DOHH2 (cell line): Measurements from ENCODE around the gene ZSCAN30.
"Not testable (repeated sequence)": the region's sequence is repeated elsewhere in the genome, so short reads cannot be mapped to it uniquely, and the experiment has no call there.

Source experiments
- H3F3A ChIP-seq: fragments of 200-600 bp; sonication (generic), shearing (Covaris generic); 2 replicates; pipeline ENCODE4 v1.6.0; 2016; ENCODE audit warnings: antibody characterized with exemption, mild to moderate bottlenecking; ENCODE audit not compliant: control insufficient read depth, insufficient read depth
- H3K27ac ChIP-seq: fragments of 200-600 bp; sonication (generic); 2 replicates; pipeline ENCODE4 v1.5.1; 2014; ENCODE audit warnings: low read depth, mild to moderate bottlenecking, low read length, moderate library complexity
- H3K27me3 ChIP-seq: fragments of 200-600 bp; sonication (generic); 2 replicates; pipeline ENCODE4 v1.6.1; 2014; ENCODE audit warnings: mild to moderate bottlenecking, low read length, mixed read lengths; ENCODE audit not compliant: control insufficient read depth
- H3K36me3 ChIP-seq: fragments of 200-600 bp; sonication (generic); 2 replicates; pipeline ENCODE4 v1.6.1; 2014; ENCODE audit warnings: mild to moderate bottlenecking, low read length, moderate library complexity, mixed read lengths; ENCODE audit not compliant: control insufficient read depth
- H3K4me1 ChIP-seq: fragments of 200-600 bp; sonication (generic); 2 replicates; pipeline ENCODE4 v1.6.1; 2014; ENCODE audit warnings: mild to moderate bottlenecking, low read length, mixed read lengths; ENCODE audit not compliant: control insufficient read depth
- H3K4me2 ChIP-seq: fragments of 200-600 bp; sonication (generic); 2 replicates; pipeline ENCODE4 v1.6.0; 2014; ENCODE audit warnings: mild to moderate bottlenecking, low read length, moderate library complexity
- H3K4me3 ChIP-seq: fragments of 200-600 bp; sonication (generic); 2 replicates; pipeline ENCODE4 v1.5.1; 2014; ENCODE audit warnings: mild to moderate bottlenecking, low read length, mixed read lengths
- H3K79me2 ChIP-seq: fragments of 200-600 bp; sonication (generic); 2 replicates; pipeline ENCODE4 v1.6.1; 2014; ENCODE audit warnings: mild to moderate bottlenecking, low read length, mixed read lengths; ENCODE audit not compliant: control insufficient read depth
- H3K9me2 ChIP-seq: fragments of 200-600 bp; sonication (generic); replicated peaks from 2 replicates; pipeline ENCODE4 v1.6.1; 2014; ENCODE audit warnings: mild to moderate bottlenecking, low read length, mixed read lengths; ENCODE audit not compliant: control insufficient read depth
- H3K9me3 ChIP-seq: fragments of 200-600 bp; sonication (generic); 2 replicates; pipeline ENCODE4 v1.6.1; 2014; ENCODE audit warnings: antibody characterized with exemption, low read length, mixed read lengths; ENCODE audit not compliant: control insufficient read depth, insufficient read depth
- H4K20me1 ChIP-seq: fragments of 200-600 bp; sonication (generic); 2 replicates; pipeline ENCODE4 v1.6.0; 2014; ENCODE audit warnings: low read depth, mild to moderate bottlenecking, antibody characterized with exemption, low read length, moderate library complexity; ENCODE audit not compliant: control insufficient read depth, insufficient read depth
- CTCF ChIP-seq: fragments of 200-600 bp; sonication (generic); IDR thresholded peaks from one replicate; pipeline ENCODE4 v1.5.1; 2014; ENCODE audit warnings: antibody characterized with exemption, mild to moderate bottlenecking, low read depth, low read length; ENCODE audit not compliant: poor library complexity, severe bottlenecking
- EZH2phosphoT487 ChIP-seq: fragments of 200-600 bp; sonication (generic); IDR thresholded peaks from 2 replicates; pipeline ENCODE4 v1.6.1; 2017; ENCODE audit warnings: borderline replicate concordance, mild to moderate bottlenecking, antibody characterized with exemption, low read length, moderate library complexity, mixed read lengths

ZSCAN30 gene

GRCh38 chr18:35223797-35224196, 66.2 kb downstream of the ZSCAN30 start:
- Histone ChIP-seq H3K4me2 (no peak overlapping the region), H3K9me2 (no peaks in the 10 kb centered on the region), H3K9me3 (no peaks in the 10 kb centered on the region), H3K27ac (no peak overlapping the region), H3K4me1 (no peaks in the 10 kb centered on the region), H4K20me1 (no peaks in the 10 kb centered on the region), H3K79me2 (no peaks in the 10 kb centered on the region), H3K27me3 (no peaks in the 10 kb centered on the region), H3F3A (no peaks in the 10 kb centered on the region), H3K4me3 (no peak overlapping the region), H3K36me3 (no peaks in the 10 kb centered on the region)
- TF ChIP-seq EZH2phosphoT487 (no peak), CTCF (no peak)

- H3K4me2 ChIP-seq, result no peak overlapping the region
- H3K36me3 ChIP-seq, result no peaks in the 10 kb centered on the region
- H3K4me3 ChIP-seq, result no peak overlapping the region
- no peaks in the 10 kb centered on the region for H4K20me1 ChIP-seq
- no peaks in the 10 kb centered on the region for H3K79me2 ChIP-seq
- no peaks in the 10 kb centered on the region for H3K27me3 ChIP-seq
- H3F3A ChIP-seq, result no peaks in the 10 kb centered on the region
- TF ChIP-seq CTCF, result no peak
- TF ChIP-seq EZH2phosphoT487, result no peak
- H3K27ac ChIP-seq, result no peak overlapping the region
- no peaks in the 10 kb centered on the region for H3K4me1 ChIP-seq
- H3K9me3 ChIP-seq, result no peaks in the 10 kb centered on the region
- no peaks in the 10 kb centered on the region for H3K9me2 ChIP-seq
Observed at GRCh38 chr18:35220424-35220823, 69.6 kb downstream of the ZSCAN30 start.

- not testable (repeated sequence) for H3K4me3 ChIP-seq, H3K4me2 ChIP-seq, H3K79me2 ChIP-seq, H3K9me3 ChIP-seq, H3K36me3 ChIP-seq, H3K27me3 ChIP-seq, H3K4me1 ChIP-seq, H3K27ac ChIP-seq, H4K20me1 ChIP-seq, H3F3A ChIP-seq, H3K9me2 ChIP-seq
Observed at GRCh38 chr18:35219331-35219730, 70.7 kb downstream of the ZSCAN30 start.

- H3K79me2 ChIP-seq, H3K4me2 ChIP-seq, H3K4me1 ChIP-seq, H3K27ac ChIP-seq, H3K27me3 ChIP-seq, H4K20me1 ChIP-seq, H3K9me2 ChIP-seq, H3K36me3 ChIP-seq, H3F3A ChIP-seq, H3K4me3 ChIP-seq, H3K9me3 ChIP-seq: not testable (repeated sequence)
Observed at GRCh38 chr18:35216611-35217010, 73.4 kb downstream of the ZSCAN30 start.
